Panc1 (cell line): ENCODE data around the gene PVALB.

ENCODE experiments used
- CTCF ChIP-seq: fragments of 450-650 bp; IDR thresholded peaks from 2 replicates; pipeline ENCODE4 v1.5.1; 2017; ENCODE audit warnings: mild to moderate bottlenecking
- POLR2AphosphoS5 ChIP-seq: IDR thresholded peaks from 2 replicates; pipeline ENCODE4 v1.6.1; 2012; ENCODE audit warnings: mild to moderate bottlenecking, low read depth, low read length, moderate library complexity
- REST ChIP-seq, 2 experiments: IDR thresholded peaks; 2 replicates each; pipeline ENCODE4 v1.6.1; 2011 to 2012; ENCODE audit warnings: low read depth in 2 of 2, control low read depth in 1 of 2, low read length in 1 of 2, mild to moderate bottlenecking in 1 of 2, moderate library complexity in 1 of 2; ENCODE audit not compliant: insufficient read depth in 1 of 2
- SIN3A ChIP-seq: IDR thresholded peaks from 2 replicates; pipeline ENCODE4 v1.6.1; 2012; ENCODE audit warnings: low read depth, mild to moderate bottlenecking, low read length, moderate library complexity, borderline replicate concordance; ENCODE audit not compliant: insufficient read depth

GRCh38 chr22:36852056-36852973, 35.5 kb upstream of the PVALB start:
- TF ChIP-seq CTCF (no peak), POLR2AphosphoS5 (no peak), REST (IDR thresholded peaks at IDR 0.05; ENCODE audit: insufficient read depth in 1 of 2, low read depth in 2 of 2, low read length in 1 of 2) (no peak), SIN3A (no peak)
